ENCODE results near the gene PARVA. TPM values are rescaled to one million over a fixed set of nuclear protein-coding genes. Genes with fewer than 3 reads are reported as not detected.

PARVA gene
- total RNA-seq, 1 experiment from 2014 or later, result 36.7 TPM

- no peak overlapping the region for H3K4me3 Mint-ChIP-seq (ENCODE audit: unreplicated experiment)
- no TSS peak for BruUV-seq (replicated peaks)
- H3K27ac Mint-ChIP-seq (ENCODE audit: low read depth, unreplicated experiment), result no peak overlapping the region
- peaks cover 4% of the 10 kb centered on the region for H3K36me3 Mint-ChIP-seq (ENCODE audit: insufficient read depth, unreplicated experiment)
- DNase-seq (ENCODE audit: unreplicated experiment), result no peak
- no peaks in the 10 kb centered on the region for H3K9me3 Mint-ChIP-seq (ENCODE audit: unreplicated experiment)
- H3K4me1 Mint-ChIP-seq (ENCODE audit: insufficient read depth, unreplicated experiment), result peaks cover 27% of the 10 kb centered on the region
- CTCF ChIA-PET, result no interaction called here
- H3K27me3 Mint-ChIP-seq (ENCODE audit: insufficient read depth, unreplicated experiment), result no peaks in the 10 kb centered on the region
- intact Hi-C loops (cut with micrococcal nuclease), result loop anchor here (5.0 kb wide), 1 partner anchor 266 kb away; no protein-coding TSS in a partner anchor
- POLR2A ChIA-PET, result no interaction called here
- no peak for TF ChIP-seq CTCF (IDR thresholded peaks at IDR 0.05; ENCODE audit: unreplicated experiment)
These were observed 159.2 kb downstream of the PARVA start for GRCh38 chr11:12536566-12536965.

GRCh38 chr11:12537778-12538401, 160.5 kb downstream of the PARVA start:
- ChIA-PET POLR2A (no interaction called here), CTCF (interaction anchor here (1.0 to 1.1 kb wide), 2 partner anchors 21 to 351 kb away, joined by 3 read pairs; no protein-coding TSS in a partner anchor)
- no peak for DNase-seq (ENCODE audit: unreplicated experiment)
- TF ChIP-seq CTCF (IDR thresholded peaks at IDR 0.05; ENCODE audit: unreplicated experiment), result no peak
- Mint-ChIP-seq H3K27ac (ENCODE audit: low read depth, unreplicated experiment) (no peak overlapping the region), H3K36me3 (ENCODE audit: insufficient read depth, unreplicated experiment) (no peaks in the 10 kb centered on the region), H3K4me3 (ENCODE audit: unreplicated experiment) (no peak overlapping the region), H3K4me1 (ENCODE audit: insufficient read depth, unreplicated experiment) (peaks cover 35% of the 10 kb centered on the region), H3K9me3 (ENCODE audit: unreplicated experiment) (no peaks in the 10 kb centered on the region), H3K27me3 (ENCODE audit: insufficient read depth, unreplicated experiment) (no peaks in the 10 kb centered on the region)
- intact Hi-C loops (cut with micrococcal nuclease), result loop anchor here (5.0 kb wide), 1 partner anchor 264 kb away; no protein-coding TSS in a partner anchor
- no TSS peak for BruUV-seq (replicated peaks)

DNA sequence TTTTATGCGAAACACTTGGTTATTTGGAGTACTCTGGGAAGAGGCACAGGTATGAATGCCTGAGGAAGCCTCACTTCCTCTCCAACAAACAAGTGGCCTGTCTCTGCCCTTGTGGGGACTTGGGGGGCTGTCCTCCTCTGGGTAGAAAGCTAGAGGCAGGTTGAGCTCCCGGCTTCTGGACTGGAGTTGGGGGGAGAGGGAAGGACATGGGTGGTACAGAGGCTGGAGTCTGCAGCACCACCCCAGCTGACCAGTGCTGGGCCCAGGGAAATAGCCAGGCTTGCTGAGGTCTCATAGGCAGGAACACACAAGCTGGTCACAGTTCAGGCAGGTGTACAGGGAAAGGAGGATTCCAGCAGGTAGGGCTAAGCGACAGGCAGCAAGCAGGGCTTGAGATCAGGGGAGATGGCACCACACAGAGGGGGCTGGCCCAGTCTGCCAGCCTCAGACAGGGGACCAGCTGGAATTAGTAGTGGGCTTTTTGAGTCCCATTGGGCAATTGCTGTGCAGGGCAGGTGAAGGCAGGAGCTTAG, 161.6 kb downstream of the PARVA start:
- Mint-ChIP-seq H3K4me1 (ENCODE audit: insufficient read depth, unreplicated experiment) (peaks cover 45% of the 10 kb centered on the region), H3K36me3 (ENCODE audit: insufficient read depth, unreplicated experiment) (no peaks in the 10 kb centered on the region), H3K27ac (ENCODE audit: low read depth, unreplicated experiment) (peak overlapping the region; percentile 89), H3K4me3 (ENCODE audit: unreplicated experiment) (no peak overlapping the region), H3K27me3 (ENCODE audit: insufficient read depth, unreplicated experiment) (no peaks in the 10 kb centered on the region), H3K9me3 (ENCODE audit: unreplicated experiment) (no peaks in the 10 kb centered on the region)
- DNase-seq (ENCODE audit: unreplicated experiment), result no peak
- TF ChIP-seq CTCF (IDR thresholded peaks at IDR 0.05; ENCODE audit: unreplicated experiment), result no peak
- no TSS peak for BruUV-seq (replicated peaks)
- CTCF ChIA-PET, result interaction anchor here (0.6 to 1.0 kb wide), 3 partner anchors 15 to 101 kb away, joined by 3 read pairs; no protein-coding TSS in a partner anchor
- intact Hi-C loops (cut with micrococcal nuclease), result loop anchor here (5.0 kb wide), 1 partner anchor 263 kb away; no protein-coding TSS in a partner anchor
- POLR2A ChIA-PET, result interaction anchor here (0.6 to 1.6 kb wide), 5 partner anchors 10 to 135 kb away, joined by 3 read pairs; no protein-coding TSS in a partner anchor

- no TSS peak for BruUV-seq (replicated peaks)
- no peak for TF ChIP-seq CTCF (IDR thresholded peaks at IDR 0.05; ENCODE audit: unreplicated experiment)
- H3K4me3 Mint-ChIP-seq (ENCODE audit: unreplicated experiment), result no peak overlapping the region
- H3K9me3 Mint-ChIP-seq (ENCODE audit: unreplicated experiment), result no peaks in the 10 kb centered on the region
- DNase-seq (ENCODE audit: unreplicated experiment), result peak; percentile 87
- intact Hi-C loops (cut with micrococcal nuclease), result loop anchor here (5.0 kb wide), 1 partner anchor 263 kb away; no protein-coding TSS in a partner anchor
- ChIA-PET POLR2A (interaction anchor here (0.6 to 1.6 kb wide), 5 partner anchors 9 to 134 kb away, joined by 3 read pairs; no protein-coding TSS in a partner anchor), CTCF (interaction anchor here (0.6 kb wide), 1 partner anchor 102 kb away, joined by 3 read pairs; no protein-coding TSS in a partner anchor)
- H3K27ac Mint-ChIP-seq (ENCODE audit: low read depth, unreplicated experiment), result peak overlapping the region; percentile 89
- no peaks in the 10 kb centered on the region for H3K36me3 Mint-ChIP-seq (ENCODE audit: insufficient read depth, unreplicated experiment)
- H3K27me3 Mint-ChIP-seq (ENCODE audit: insufficient read depth, unreplicated experiment), result no peaks in the 10 kb centered on the region
- peaks cover 52% of the 10 kb centered on the region for H3K4me1 Mint-ChIP-seq (ENCODE audit: insufficient read depth, unreplicated experiment)
These were observed 162.2 kb downstream of the PARVA start for GRCh38 chr11:12539572-12539971.

Data from MCF 10A (cell line).